T-helper 2 cell (primary cell): ENCODE data around the gene DAB2IP.
A peak's percentile ranks its signal among the peaks of the same experiment; 100 is the strongest.

Experiments used
- DNase-seq, 5 experiments: peaks; one replicate each; pipeline versions ENCODE4 v3.0.0 to v3.0.0-alpha.2; 2012 to 2022

Gene DAB2IP

GRCh38 chr9:121706149-121706750 is 54.8 kb downstream of the DAB2IP start:
- DNase-seq, result no peak

GRCh38 chr9:121707477-121708424 is 56.3 kb downstream of the DAB2IP start:
- DNase-seq, result peak in 1 of 5 experiments; percentile 50

GRCh38 chr9:121708768-121709488 is 57.5 kb downstream of the DAB2IP start:
- no peak for DNase-seq

GRCh38 chr9:121709798-121710197 is 58.4 kb downstream of the DAB2IP start:
- DNase-seq, result no peak

- no peak for DNase-seq
Measured at GRCh38 chr9:121711281-121711680, 59.8 kb downstream of the DAB2IP start.

DNA sequence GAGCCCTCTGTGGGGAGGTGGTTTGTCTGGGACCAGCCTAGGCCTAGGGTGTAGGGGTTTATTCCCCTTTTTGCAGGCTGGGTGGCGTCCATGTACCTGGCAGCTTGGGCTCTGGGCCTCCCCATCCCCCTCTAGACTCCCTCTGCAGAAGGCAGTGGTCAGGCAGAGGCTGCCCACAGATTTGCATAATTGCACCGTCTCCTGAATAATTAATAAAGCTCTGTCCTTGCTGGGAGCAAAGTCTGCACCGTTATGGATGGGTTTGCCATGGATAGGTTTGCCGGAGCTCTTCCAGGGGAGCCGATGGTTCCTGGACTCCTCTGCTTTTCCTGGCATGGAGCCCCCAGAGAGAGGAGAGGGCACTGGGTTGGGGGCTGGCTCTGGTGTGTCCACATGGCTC is 60.4 kb downstream of the DAB2IP start:
- DNase-seq, result no peak

DNA sequence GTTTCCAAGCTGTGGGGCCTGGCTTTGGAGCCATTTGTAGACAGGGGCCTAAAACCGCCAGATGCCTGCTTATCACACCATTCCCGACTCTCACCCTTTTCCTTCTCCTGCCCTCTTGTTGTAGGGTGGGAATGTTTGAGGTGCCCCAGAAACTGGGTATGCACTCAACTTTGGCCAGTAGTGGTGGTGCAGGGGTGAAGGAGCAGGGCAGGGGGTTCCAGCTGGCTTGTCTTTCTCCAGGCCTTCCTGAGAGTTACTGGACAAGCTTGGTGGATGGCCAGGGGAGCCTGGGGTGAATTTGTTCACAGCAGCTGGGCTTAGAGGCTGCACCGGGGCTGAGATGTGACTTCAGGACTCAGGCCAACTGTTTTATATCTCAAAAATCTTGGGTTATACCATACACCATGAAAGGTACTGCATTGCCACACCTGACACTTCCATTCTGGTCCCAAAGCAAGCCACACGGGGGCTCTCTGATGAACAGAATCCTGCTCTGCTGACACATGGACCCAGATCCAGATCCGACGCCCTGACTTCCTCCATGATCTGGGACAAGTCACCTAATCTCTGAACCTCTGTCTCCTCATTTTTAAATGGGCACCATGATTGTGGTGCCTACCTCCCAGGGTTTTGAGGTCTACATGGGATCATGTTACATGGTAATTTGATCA is 62.1 kb downstream of the DAB2IP start:
- no peak for DNase-seq

GRCh38 chr9:121714075-121714705 is 62.8 kb downstream of the DAB2IP start:
- no peak for DNase-seq

DNA sequence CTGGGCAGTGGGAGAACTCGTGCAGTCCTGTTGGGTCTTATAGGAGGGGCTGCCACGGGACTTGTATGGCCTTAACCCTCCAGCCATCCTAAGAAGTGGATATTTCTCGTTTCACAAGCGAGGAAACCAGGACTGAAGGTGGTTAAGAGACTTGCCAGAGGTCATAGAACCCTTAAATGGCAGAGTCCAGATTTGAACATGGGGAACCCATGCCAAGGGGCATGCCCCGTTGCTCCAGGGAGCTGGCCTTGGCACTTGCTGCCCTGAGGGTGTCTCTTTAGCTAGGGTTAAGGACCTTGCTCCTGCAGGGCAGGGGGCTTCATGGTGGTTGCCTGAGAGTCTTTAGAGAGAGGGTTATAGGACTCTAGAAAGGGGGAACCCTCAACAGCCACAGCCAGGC is 63.4 kb downstream of the DAB2IP start:
- no peak for DNase-seq

DNA sequence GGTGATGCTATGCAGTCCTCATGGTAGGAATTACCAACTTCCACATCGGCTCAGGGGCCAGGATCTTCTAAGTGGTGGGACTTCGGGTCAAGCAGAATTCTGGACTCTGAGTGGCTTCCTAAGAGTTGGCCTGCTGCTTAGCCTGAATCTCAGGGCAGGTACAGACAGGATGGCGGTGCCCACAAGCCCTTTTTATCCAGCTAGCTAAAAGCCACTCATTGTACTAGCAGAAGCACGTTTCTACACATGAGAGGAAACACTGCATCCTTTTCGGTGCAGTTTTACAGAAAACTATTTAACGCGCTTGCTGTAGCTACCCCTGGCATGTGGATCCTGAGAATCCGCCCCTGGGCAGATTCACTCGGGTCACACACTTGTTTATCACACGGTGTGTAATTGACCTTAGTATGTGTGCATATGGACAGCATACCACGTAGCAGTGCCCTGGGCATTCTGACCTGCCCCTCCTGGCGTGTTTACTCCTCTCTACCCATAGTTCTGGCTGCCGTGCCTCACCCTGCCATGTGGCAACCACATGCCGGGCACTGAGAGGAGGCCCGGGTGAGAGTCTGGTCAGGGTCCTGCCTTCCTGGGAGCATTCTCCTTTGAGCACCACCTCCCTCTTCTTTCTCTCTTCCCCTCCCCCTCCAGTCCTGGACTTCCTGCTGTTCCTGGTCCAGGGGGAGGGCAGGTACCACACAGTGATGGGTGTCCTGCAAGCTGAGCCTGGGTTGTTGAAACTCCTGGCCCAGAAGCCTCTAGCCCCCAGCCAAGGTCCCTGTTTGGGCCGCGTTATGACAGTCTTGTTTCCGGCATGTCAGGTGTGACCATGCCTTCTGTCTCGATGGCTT is 65.9 kb downstream of the DAB2IP start:
- no peak for DNase-seq

- no peak for DNase-seq
Measured at GRCh38 chr9:121718084-121718483, 66.7 kb downstream of the DAB2IP start.

- no peak for DNase-seq
Measured at GRCh38 chr9:121718501-121718900, 67.1 kb downstream of the DAB2IP start.

DNA sequence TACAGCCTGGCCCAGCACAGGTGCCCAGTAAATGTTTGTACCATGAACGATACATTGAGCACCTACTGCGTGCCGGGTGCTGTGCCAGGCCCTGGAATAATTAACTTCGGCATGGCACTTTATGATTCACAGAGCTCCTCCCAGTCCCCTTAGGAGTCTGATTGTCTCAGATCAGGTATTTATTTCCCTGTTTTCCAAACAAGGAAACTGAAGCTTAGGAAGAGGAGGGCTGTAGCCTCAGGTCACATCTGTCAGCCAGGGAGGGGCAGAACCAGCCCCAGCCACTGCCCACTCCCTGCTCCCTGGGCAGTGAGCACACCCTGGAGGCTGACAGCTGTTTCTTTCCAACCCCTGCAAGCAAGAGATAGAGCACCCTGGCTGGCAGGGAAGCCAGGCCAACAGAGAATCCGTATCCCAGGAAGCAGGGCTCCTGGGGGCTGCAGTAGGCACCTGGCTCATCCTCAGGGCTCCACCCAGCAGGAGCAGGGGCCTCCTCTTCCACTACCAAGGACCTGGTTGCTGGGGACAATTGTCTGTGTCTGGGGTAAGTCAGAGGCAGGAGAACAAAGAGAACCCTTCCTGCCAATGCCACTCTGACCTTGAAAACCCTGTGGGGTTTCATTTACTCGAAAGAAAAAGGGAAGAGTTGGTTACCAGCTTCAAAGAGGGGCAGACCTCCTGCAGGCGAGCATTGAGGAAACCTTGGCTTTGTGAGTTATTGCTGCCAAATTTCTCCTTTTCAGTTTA is 69.0 kb downstream of the DAB2IP start:
- DNase-seq, result no peak

DNA sequence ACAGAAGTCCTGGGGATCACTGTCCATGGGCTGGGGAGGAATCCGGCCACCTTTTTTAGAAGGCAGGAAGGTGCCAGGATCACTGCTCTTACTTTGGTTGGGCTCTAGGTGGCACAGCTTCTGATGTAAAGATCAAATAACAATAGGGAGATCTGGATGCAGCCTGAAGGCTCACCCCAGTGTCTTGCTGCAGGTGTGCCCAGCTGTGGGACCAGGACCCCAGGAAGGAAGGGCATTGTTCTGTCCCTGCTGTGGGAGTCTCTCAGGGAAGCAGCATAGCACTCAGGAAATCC is 69.6 kb downstream of the DAB2IP start:
- DNase-seq, result no peak

DNA sequence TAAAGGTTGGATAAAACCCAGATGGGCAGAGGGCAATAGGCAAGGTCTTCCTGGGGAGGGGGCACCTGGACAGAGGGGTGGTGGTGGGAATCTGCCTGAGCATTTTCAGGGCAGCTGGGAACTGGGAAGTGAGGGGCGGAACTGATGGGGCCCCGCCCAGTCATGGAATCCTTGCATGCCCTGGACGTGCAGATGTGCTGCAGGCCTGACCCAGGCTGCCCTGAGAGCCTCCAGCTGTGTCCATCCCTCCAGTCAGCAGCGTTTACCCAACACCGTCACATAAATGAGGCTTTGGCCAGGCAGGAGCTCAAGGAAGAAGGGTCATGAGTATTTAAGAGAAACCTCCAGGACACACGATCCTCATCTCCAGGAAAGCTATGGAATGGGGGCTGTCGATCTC is 70.3 kb downstream of the DAB2IP start:
- DNase-seq, result no peak

- no peak for DNase-seq
Measured at GRCh38 chr9:121725008-121725775, 73.8 kb downstream of the DAB2IP start.

- no peak for DNase-seq
Measured at GRCh38 chr9:121727295-121728020, 76.0 kb downstream of the DAB2IP start.

GRCh38 chr9:121728916-121729315 is 77.5 kb downstream of the DAB2IP start:
- no peak for DNase-seq
